Thyroid gland (tissue), 4 donors: ENCODE data around the gene CCDC188.

Experiments
- CTCF ChIP-seq, 6 experiments: fragments of 200-600 bp in 3 of 6; fragments of 450-650 bp in 3 of 6; sonication (generic) in 3 of 6; IDR thresholded peaks; one replicate each; pipeline ENCODE4 v1.5.1; 2016 to 2019; ENCODE audit warnings: antibody characterized with exemption in 6 of 6, mild to moderate bottlenecking in 2 of 6, inconsistent platforms in 1 of 6, moderate library complexity in 1 of 6
- POLR2A ChIP-seq, 2 donors: fragments of 450-650 bp; IDR thresholded peaks; one replicate each; pipeline ENCODE4 v1.6.1; 2017; ENCODE audit warnings: antibody characterized with exemption in 2 of 2, mild to moderate bottlenecking in 2 of 2, moderate library complexity in 1 of 2

GRCh38 chr22:20185750-20186149 lies 34.9 kb upstream of the CCDC188 start:
- TF ChIP-seq CTCF (IDR thresholded peaks at IDR 0.05) (no peak), POLR2A (IDR thresholded peaks at IDR 0.05) (no peak)
